ENCODE measurements around the gene CSNK1G2.

CSNK1G2 gene

GRCh38 chr19:1908364-1908678, 32.7 kb upstream of the CSNK1G2 start:
- H3K4me1 ChIP-seq (ENCODE audit: control insufficient read depth, insufficient read depth, low read length) = peaks cover 25% of the 10 kb centered on the region

GRCh38 chr19:1909761-1910080, 31.3 kb upstream of the CSNK1G2 start:
- peaks cover 12% of the 10 kb centered on the region for H3K36me3 ChIP-seq (ENCODE audit: insufficient read depth, low read length)
- no peak overlapping the region for H3K9ac ChIP-seq (ENCODE audit: low read depth, low read length)
- no peak overlapping the region for H3K4me3 ChIP-seq (ENCODE audit: low read length)
- H3K9me3 ChIP-seq (replicated peaks; ENCODE audit: low read length) = no peaks in the 10 kb centered on the region
- peaks cover 25% of the 10 kb centered on the region for H3K4me1 ChIP-seq (ENCODE audit: control insufficient read depth, insufficient read depth, low read length)
- H3K27me3 ChIP-seq (ENCODE audit: control insufficient read depth, insufficient read depth, low read length) = no peaks in the 10 kb centered on the region
- H3K4me2 ChIP-seq (ENCODE audit: low read length) = peak overlapping the region; percentile 27

More at GRCh38 chr19:1908364-1908678, 32.7 kb upstream of the CSNK1G2 start:
- H3K27me3 ChIP-seq (ENCODE audit: control insufficient read depth, insufficient read depth, low read length) = no peaks in the 10 kb centered on the region
- H3K9me3 ChIP-seq (replicated peaks; ENCODE audit: low read length) = no peaks in the 10 kb centered on the region
- peak overlapping the region; percentile 34 for H3K4me3 ChIP-seq (ENCODE audit: low read length)
- H3K4me2 ChIP-seq (ENCODE audit: low read length) = peak overlapping the region; percentile 76
- H3K9ac ChIP-seq (ENCODE audit: low read depth, low read length) = peak overlapping the region; percentile 52
- peaks cover 7% of the 10 kb centered on the region for H3K36me3 ChIP-seq (ENCODE audit: insufficient read depth, low read length)

- H3K36me3 ChIP-seq (ENCODE audit: insufficient read depth, low read length) = peaks cover 12% of the 10 kb centered on the region
- no peaks in the 10 kb centered on the region for H3K9me3 ChIP-seq (replicated peaks; ENCODE audit: low read length)
- peaks cover 25% of the 10 kb centered on the region for H3K4me1 ChIP-seq (ENCODE audit: control insufficient read depth, insufficient read depth, low read length)
- H3K9ac ChIP-seq (ENCODE audit: low read depth, low read length) = no peak overlapping the region
- H3K4me3 ChIP-seq (ENCODE audit: low read length) = no peak overlapping the region
- no peak overlapping the region for H3K4me2 ChIP-seq (ENCODE audit: low read length)
- H3K27me3 ChIP-seq (ENCODE audit: control insufficient read depth, insufficient read depth, low read length) = no peaks in the 10 kb centered on the region
Measured at GRCh38 chr19:1910177-1910576, 30.8 kb upstream of the CSNK1G2 start.

- no peak overlapping the region for H3K4me2 ChIP-seq (ENCODE audit: low read length)
- H3K9me3 ChIP-seq (replicated peaks; ENCODE audit: low read length) = no peaks in the 10 kb centered on the region
- no peak overlapping the region for H3K9ac ChIP-seq (ENCODE audit: low read depth, low read length)
- H3K4me1 ChIP-seq (ENCODE audit: control insufficient read depth, insufficient read depth, low read length) = peaks cover 19% of the 10 kb centered on the region
- no peak overlapping the region for H3K4me3 ChIP-seq (ENCODE audit: low read length)
- H3K36me3 ChIP-seq (ENCODE audit: insufficient read depth, low read length) = peaks cover 12% of the 10 kb centered on the region
- no peaks in the 10 kb centered on the region for H3K27me3 ChIP-seq (ENCODE audit: control insufficient read depth, insufficient read depth, low read length)
Measured at GRCh38 chr19:1911098-1911497, 29.9 kb upstream of the CSNK1G2 start.

- peaks cover 19% of the 10 kb centered on the region for H3K4me1 ChIP-seq (ENCODE audit: control insufficient read depth, insufficient read depth, low read length)
- no peaks in the 10 kb centered on the region for H3K9me3 ChIP-seq (replicated peaks; ENCODE audit: low read length)
- peaks cover 12% of the 10 kb centered on the region for H3K36me3 ChIP-seq (ENCODE audit: insufficient read depth, low read length)
- no peak overlapping the region for H3K9ac ChIP-seq (ENCODE audit: low read depth, low read length)
- no peaks in the 10 kb centered on the region for H3K27me3 ChIP-seq (ENCODE audit: control insufficient read depth, insufficient read depth, low read length)
- no peak overlapping the region for H3K4me2 ChIP-seq (ENCODE audit: low read length)
- no peak overlapping the region for H3K4me3 ChIP-seq (ENCODE audit: low read length)
Measured at GRCh38 chr19:1911995-1912394, 29.0 kb upstream of the CSNK1G2 start.

GRCh38 chr19:1912760-1913505, 28.0 kb upstream of the CSNK1G2 start:
- Histone ChIP-seq H3K4me1 (ENCODE audit: control insufficient read depth, insufficient read depth, low read length) (peaks cover 13% of the 10 kb centered on the region), H3K9ac (ENCODE audit: low read depth, low read length) (no peak overlapping the region), H3K36me3 (ENCODE audit: insufficient read depth, low read length) (peaks cover 18% of the 10 kb centered on the region), H3K27me3 (ENCODE audit: control insufficient read depth, insufficient read depth, low read length) (no peaks in the 10 kb centered on the region), H3K4me3 (ENCODE audit: low read length) (no peak overlapping the region), H3K4me2 (ENCODE audit: low read length) (no peak overlapping the region), H3K9me3 (replicated peaks; ENCODE audit: low read length) (no peaks in the 10 kb centered on the region)

GRCh38 chr19:1913781-1914577, 27.0 kb upstream of the CSNK1G2 start:
- Histone ChIP-seq H3K4me3 (ENCODE audit: low read length) (no peak overlapping the region), H3K9ac (ENCODE audit: low read depth, low read length) (no peak overlapping the region), H3K27me3 (ENCODE audit: control insufficient read depth, insufficient read depth, low read length) (no peaks in the 10 kb centered on the region), H3K4me1 (ENCODE audit: control insufficient read depth, insufficient read depth, low read length) (peaks cover 11% of the 10 kb centered on the region), H3K4me2 (ENCODE audit: low read length) (no peak overlapping the region), H3K9me3 (replicated peaks; ENCODE audit: low read length) (no peaks in the 10 kb centered on the region), H3K36me3 (ENCODE audit: insufficient read depth, low read length) (peaks cover 18% of the 10 kb centered on the region)

GRCh38 chr19:1914826-1915341, 26.1 kb upstream of the CSNK1G2 start:
- no peak overlapping the region for H3K4me3 ChIP-seq (ENCODE audit: low read length)
- H3K4me1 ChIP-seq (ENCODE audit: control insufficient read depth, insufficient read depth, low read length) = peaks cover 3% of the 10 kb centered on the region
- H3K9ac ChIP-seq (ENCODE audit: low read depth, low read length) = no peak overlapping the region
- no peak overlapping the region for H3K4me2 ChIP-seq (ENCODE audit: low read length)
- H3K36me3 ChIP-seq (ENCODE audit: insufficient read depth, low read length) = peaks cover 18% of the 10 kb centered on the region
- no peaks in the 10 kb centered on the region for H3K27me3 ChIP-seq (ENCODE audit: control insufficient read depth, insufficient read depth, low read length)
- H3K9me3 ChIP-seq (replicated peaks; ENCODE audit: low read length) = no peaks in the 10 kb centered on the region

GRCh38 chr19:1917146-1917545, 23.8 kb upstream of the CSNK1G2 start:
- Histone ChIP-seq H3K4me1 (ENCODE audit: control insufficient read depth, insufficient read depth, low read length) (no peaks in the 10 kb centered on the region), H3K9ac (ENCODE audit: low read depth, low read length) (no peak overlapping the region), H3K4me3 (ENCODE audit: low read length) (no peak overlapping the region), H3K36me3 (ENCODE audit: insufficient read depth, low read length) (peaks cover 31% of the 10 kb centered on the region), H3K4me2 (ENCODE audit: low read length) (no peak overlapping the region), H3K27me3 (ENCODE audit: control insufficient read depth, insufficient read depth, low read length) (no peaks in the 10 kb centered on the region), H3K9me3 (replicated peaks; ENCODE audit: low read length) (no peaks in the 10 kb centered on the region)

GRCh38 chr19:1917926-1918325, 23.0 kb upstream of the CSNK1G2 start:
- H3K9me3 ChIP-seq (replicated peaks; ENCODE audit: low read length) = no peaks in the 10 kb centered on the region
- peaks cover 34% of the 10 kb centered on the region for H3K36me3 ChIP-seq (ENCODE audit: insufficient read depth, low read length)
- no peaks in the 10 kb centered on the region for H3K27me3 ChIP-seq (ENCODE audit: control insufficient read depth, insufficient read depth, low read length)
- H3K4me1 ChIP-seq (ENCODE audit: control insufficient read depth, insufficient read depth, low read length) = no peaks in the 10 kb centered on the region
- H3K9ac ChIP-seq (ENCODE audit: low read depth, low read length) = no peak overlapping the region
- H3K4me2 ChIP-seq (ENCODE audit: low read length) = no peak overlapping the region
- H3K4me3 ChIP-seq (ENCODE audit: low read length) = no peak overlapping the region

GRCh38 chr19:1918975-1919374, 22.0 kb upstream of the CSNK1G2 start:
- Histone ChIP-seq H3K27me3 (ENCODE audit: control insufficient read depth, insufficient read depth, low read length) (no peaks in the 10 kb centered on the region), H3K36me3 (ENCODE audit: insufficient read depth, low read length) (peaks cover 30% of the 10 kb centered on the region), H3K4me2 (ENCODE audit: low read length) (no peak overlapping the region), H3K4me1 (ENCODE audit: control insufficient read depth, insufficient read depth, low read length) (no peaks in the 10 kb centered on the region), H3K4me3 (ENCODE audit: low read length) (no peak overlapping the region), H3K9me3 (replicated peaks; ENCODE audit: low read length) (no peaks in the 10 kb centered on the region), H3K9ac (ENCODE audit: low read depth, low read length) (no peak overlapping the region)

All from skeletal muscle satellite cell (primary cell).